ENCODE measurements around the gene CPNE6.

CPNE6 gene

DNA sequence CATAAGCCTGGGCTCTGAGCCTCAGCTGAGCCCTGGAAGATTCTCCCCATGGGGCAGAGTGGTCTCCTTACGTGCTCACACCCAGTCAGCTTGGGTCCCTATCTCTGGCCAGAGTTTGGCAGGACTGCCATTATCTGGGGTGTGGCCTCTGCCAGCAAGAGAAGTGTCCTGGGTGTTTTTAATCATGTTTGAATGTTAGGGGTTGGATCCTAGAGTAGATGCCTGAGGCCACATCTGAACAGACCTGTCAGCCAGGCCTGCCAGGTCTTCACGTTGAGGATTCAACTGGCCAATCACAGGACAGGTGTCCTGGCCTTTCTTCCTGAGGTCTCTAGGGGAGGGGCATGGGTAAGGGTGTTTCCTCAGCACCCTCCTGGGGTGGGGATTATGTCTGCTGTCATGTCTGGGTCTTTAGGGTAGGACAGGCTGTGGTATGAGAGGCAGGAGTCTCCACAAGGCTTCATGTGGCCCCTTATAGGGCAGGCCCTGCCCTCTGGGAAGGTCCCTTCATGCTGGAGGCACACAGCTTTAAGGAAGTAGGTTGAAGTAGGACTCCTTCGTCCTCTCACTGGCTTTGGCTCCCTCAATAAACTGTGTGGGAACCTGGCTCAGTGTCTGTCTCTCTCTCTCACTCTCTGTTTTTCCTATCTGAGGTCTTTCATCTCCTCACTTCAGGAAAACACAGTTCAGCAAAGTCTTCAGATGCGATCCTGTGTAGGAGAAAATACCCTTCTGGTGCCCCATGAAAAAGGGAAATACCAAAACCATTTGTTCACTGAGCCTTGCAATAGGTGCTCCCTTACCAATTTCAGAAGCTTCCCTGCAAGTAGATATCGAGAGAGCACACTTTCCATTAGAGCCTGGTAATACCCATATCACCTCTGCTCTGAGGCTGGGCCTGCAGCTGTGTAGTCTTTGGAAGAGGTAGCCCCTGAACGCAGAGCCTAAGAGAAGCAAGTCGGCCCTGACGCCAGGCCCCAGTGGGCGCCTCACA, 52.4 kb downstream of the CPNE6 start:
- H3K4me1 Mint-ChIP-seq: peaks cover 8% of the 10 kb centered on the region
- no peak overlapping the region for H3K27ac Mint-ChIP-seq
- H3K9me3 Mint-ChIP-seq: no peaks in the 10 kb centered on the region
- H3K36me3 Mint-ChIP-seq (ENCODE audit: low read depth): peaks cover 42% of the 10 kb centered on the region
- H3K4me3 Mint-ChIP-seq: no peak overlapping the region
- H3K27me3 Mint-ChIP-seq (ENCODE audit: low read depth): no peaks in the 10 kb centered on the region
- TF ChIP-seq, protein P1, sequence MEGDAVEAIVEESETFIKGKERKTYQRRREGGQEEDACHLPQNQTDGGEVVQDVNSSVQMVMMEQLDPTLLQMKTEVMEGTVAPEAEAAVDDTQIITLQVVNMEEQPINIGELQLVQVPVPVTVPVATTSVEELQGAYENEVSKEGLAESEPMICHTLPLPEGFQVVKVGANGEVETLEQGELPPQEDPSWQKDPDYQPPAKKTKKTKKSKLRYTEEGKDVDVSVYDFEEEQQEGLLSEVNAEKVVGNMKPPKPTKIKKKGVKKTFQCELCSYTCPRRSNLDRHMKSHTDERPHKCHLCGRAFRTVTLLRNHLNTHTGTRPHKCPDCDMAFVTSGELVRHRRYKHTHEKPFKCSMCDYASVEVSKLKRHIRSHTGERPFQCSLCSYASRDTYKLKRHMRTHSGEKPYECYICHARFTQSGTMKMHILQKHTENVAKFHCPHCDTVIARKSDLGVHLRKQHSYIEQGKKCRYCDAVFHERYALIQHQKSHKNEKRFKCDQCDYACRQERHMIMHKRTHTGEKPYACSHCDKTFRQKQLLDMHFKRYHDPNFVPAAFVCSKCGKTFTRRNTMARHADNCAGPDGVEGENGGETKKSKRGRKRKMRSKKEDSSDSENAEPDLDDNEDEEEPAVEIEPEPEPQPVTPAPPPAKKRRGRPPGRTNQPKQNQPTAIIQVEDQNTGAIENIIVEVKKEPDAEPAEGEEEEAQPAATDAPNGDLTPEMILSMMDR (IDR thresholded peaks at IDR 0.05; ENCODE audit: unreplicated experiment in 3 of 3): no peak

DNA sequence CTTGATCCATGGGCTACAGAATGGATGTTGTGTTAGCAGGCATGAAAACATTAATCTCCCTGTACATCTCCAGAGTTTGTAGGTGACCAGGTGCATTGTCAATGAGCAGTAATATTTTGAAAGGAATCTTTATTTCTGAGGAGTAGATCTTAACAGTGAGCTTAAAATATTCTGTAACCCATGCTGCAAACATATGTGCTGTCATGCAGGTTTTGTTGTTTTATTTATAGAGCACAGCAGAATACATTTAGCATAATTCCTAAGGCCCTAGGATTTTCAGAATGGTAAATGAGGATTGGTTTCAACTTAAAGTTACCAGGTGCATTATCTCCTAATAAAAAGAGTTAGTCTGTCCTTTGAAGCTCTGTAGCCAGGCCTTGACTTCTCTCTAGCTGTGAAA, 55.6 kb downstream of the CPNE6 start:
- Mint-ChIP-seq H3K4me1 (peaks cover 24% of the 10 kb centered on the region), H3K27ac (no peak overlapping the region), H3K27me3 (ENCODE audit: low read depth) (no peaks in the 10 kb centered on the region), H3K9me3 (no peaks in the 10 kb centered on the region), H3K36me3 (ENCODE audit: low read depth) (peaks cover 19% of the 10 kb centered on the region), H3K4me3 (no peak overlapping the region)
- TF ChIP-seq, protein P1 (IDR thresholded peaks at IDR 0.05; ENCODE audit: unreplicated experiment in 3 of 3): no peak

DNA sequence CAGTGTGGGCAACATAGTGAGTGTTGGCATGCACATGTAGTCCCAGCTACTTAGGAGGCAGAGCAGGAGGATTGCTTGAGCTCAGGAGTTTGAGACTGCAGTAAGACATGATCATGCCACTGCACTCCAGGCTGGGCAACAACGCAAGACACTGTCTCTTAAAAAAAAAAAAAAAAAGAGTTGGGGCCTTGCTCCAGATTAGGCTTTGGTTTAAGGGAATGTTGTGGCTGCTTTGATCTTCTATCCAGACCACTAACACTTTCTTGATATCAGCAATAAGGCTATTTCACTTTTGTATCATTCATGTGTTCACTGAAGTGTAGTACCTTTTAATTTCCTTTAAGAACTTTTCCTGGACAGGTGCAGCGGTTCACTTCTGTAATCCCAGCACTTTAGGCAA, 56.3 kb downstream of the CPNE6 start:
- H3K4me3 Mint-ChIP-seq: no peak overlapping the region
- TF ChIP-seq, protein P1 (IDR thresholded peaks at IDR 0.05; ENCODE audit: unreplicated experiment in 3 of 3): no peak
- H3K4me1 Mint-ChIP-seq: peaks cover 28% of the 10 kb centered on the region
- H3K9me3 Mint-ChIP-seq: no peaks in the 10 kb centered on the region
- no peaks in the 10 kb centered on the region for H3K27me3 Mint-ChIP-seq (ENCODE audit: low read depth)
- H3K36me3 Mint-ChIP-seq (ENCODE audit: low read depth): peaks cover 16% of the 10 kb centered on the region
- no peak overlapping the region for H3K27ac Mint-ChIP-seq

Measured in nephron (organoid).